ENCODE data around the gene NR6A1.

- TF ChIP-seq POLR2A (IDR thresholded peaks at IDR 0.05) (no peak), CTCF (IDR thresholded peaks at IDR 0.05) (no peak)
These were observed 287.6 kb downstream of the NR6A1 start for GRCh38 chr9:124483481-124483880.
